CD4-positive, alpha-beta T cell (primary cell): Measurements from ENCODE around the gene C3orf33. TPM values are rescaled to one million over a fixed set of nuclear protein-coding genes. Genes with fewer than 3 reads are reported as not detected.
"Not testable (repeated sequence)": the region's sequence is repeated elsewhere in the genome, so short reads cannot be mapped to it uniquely, and the experiment has no call there.

Experiments used
- ATAC-seq: fragments of 200-7000 bp; cut with Tn5 transposase; one replicate; pipeline ENCODE4 v1.10.0; 2022; ENCODE audit warnings: mild to moderate bottlenecking; ENCODE audit not compliant: poor library complexity
- CTCF ChIA-PET: fragments of 350-600 bp; sonication (Branson Sonifier 250); formaldehyde crosslinking; loops from one replicate; lab custom pipeline; 2021; ENCODE audit warnings: antibody characterized with exemption, inconsistent platforms; lab: Charles Lee
- POLR2A ChIA-PET: fragments of 350-600 bp; sonication (Branson Sonifier 250); formaldehyde crosslinking; loops from one replicate; lab custom pipeline; 2021; ENCODE audit warnings: antibody characterized with exemption, inconsistent platforms; lab: Charles Lee
- DNase-seq, 14 experiments: peaks; one replicate each; pipeline ENCODE4 v3.0.0-alpha.2; 2013 to 2020; ENCODE audit warnings: mixed read lengths in 2 of 14
- H3K27ac ChIP-seq, 2 donors: one replicate each; pipeline versions ENCODE4 v1.5.1 to v1.7.0; 2013; ENCODE audit warnings: low read length in 2 of 2, low read depth in 1 of 2, mild to moderate bottlenecking in 1 of 2
- H3K27me3 ChIP-seq, 2 experiments: 1 replicate in 1 of 2; 2 replicates in 1 of 2; pipeline versions ENCODE4 v1.6.1 to v1.7.0; 2013; ENCODE audit warnings: low read length in 2 of 2, control low read depth in 1 of 2, mild to moderate bottlenecking in 1 of 2, moderate library complexity in 1 of 2; ENCODE audit not compliant: insufficient read depth in 2 of 2, control insufficient read depth in 1 of 2
- H3K36me3 ChIP-seq: one replicate; pipeline ENCODE4 v1.6.1; 2013; ENCODE audit warnings: low read length, control low read depth; ENCODE audit not compliant: insufficient read depth
- H3K4me1 ChIP-seq: one replicate; pipeline ENCODE4 v1.6.1; 2013; ENCODE audit warnings: low read length, control low read depth; ENCODE audit not compliant: insufficient read depth
- H3K4me3 ChIP-seq: one replicate; pipeline ENCODE4 v1.5.1; 2013; ENCODE audit warnings: mild to moderate bottlenecking, low read length, moderate library complexity
- H3K9me3 ChIP-seq, 2 experiments: 1 replicate in 1 of 2; 2 replicates in 1 of 2; pipeline versions ENCODE4 v1.6.1 to v1.7.0; 2013; ENCODE audit warnings: low read length in 2 of 2, mild to moderate bottlenecking in 2 of 2, control low read depth in 1 of 2, moderate library complexity in 1 of 2; ENCODE audit not compliant: control insufficient read depth in 1 of 2, insufficient read depth in 1 of 2
- H3K27ac Mint-ChIP-seq: one replicate; pipeline ENCODE4 v1.8.0; 2020; ENCODE audit warnings: mixed read lengths
- H3K27me3 Mint-ChIP-seq: one replicate; pipeline ENCODE4 v1.8.0; 2021; ENCODE audit warnings: mixed read lengths
- H3K36me3 Mint-ChIP-seq: one replicate; pipeline ENCODE4 v1.8.0; 2021; ENCODE audit warnings: low read depth, mixed read lengths
- H3K4me1 Mint-ChIP-seq: one replicate; pipeline ENCODE4 v1.8.0; 2021; ENCODE audit warnings: low read depth, mixed read lengths
- H3K4me3 Mint-ChIP-seq: one replicate; pipeline ENCODE4 v1.8.0; 2020; ENCODE audit warnings: mild to moderate bottlenecking, mixed read lengths
- H3K9me3 Mint-ChIP-seq: one replicate; pipeline ENCODE4 v1.8.0; 2020; ENCODE audit warnings: mixed read lengths
- intact Hi-C, 2 experiments: fragments of 100-400 bp; cut with DNase I in 1 of 2; cut with micrococcal nuclease in 1 of 2; formaldehyde crosslinking; loops; one replicate each; pipeline versions ENCODE4 v1.15.1 to v1.9.0; 2023 to 2025; cut with DNase I, micrococcal nuclease
- total RNA-seq, 174 experiments: library from RNA in 2 of 174; stranded (reverse) in 2 of 174; gene quantifications; one replicate each; pipeline ENCODE4 v1.2.3 and lab custom pipeline; 2021 to 2026
- TF ChIP-seq, protein P1 (sequence below): fragments of 200-600 bp; IDR thresholded peaks from one replicate; pipeline ENCODE4 v1.8.0; 2022; ENCODE audit warnings: antibody characterized with exemption, mild to moderate bottlenecking

The C3orf33 gene
- total RNA-seq, 2 experiments from 2014 or later, result 2.4 to 2.6 TPM

DNA sequence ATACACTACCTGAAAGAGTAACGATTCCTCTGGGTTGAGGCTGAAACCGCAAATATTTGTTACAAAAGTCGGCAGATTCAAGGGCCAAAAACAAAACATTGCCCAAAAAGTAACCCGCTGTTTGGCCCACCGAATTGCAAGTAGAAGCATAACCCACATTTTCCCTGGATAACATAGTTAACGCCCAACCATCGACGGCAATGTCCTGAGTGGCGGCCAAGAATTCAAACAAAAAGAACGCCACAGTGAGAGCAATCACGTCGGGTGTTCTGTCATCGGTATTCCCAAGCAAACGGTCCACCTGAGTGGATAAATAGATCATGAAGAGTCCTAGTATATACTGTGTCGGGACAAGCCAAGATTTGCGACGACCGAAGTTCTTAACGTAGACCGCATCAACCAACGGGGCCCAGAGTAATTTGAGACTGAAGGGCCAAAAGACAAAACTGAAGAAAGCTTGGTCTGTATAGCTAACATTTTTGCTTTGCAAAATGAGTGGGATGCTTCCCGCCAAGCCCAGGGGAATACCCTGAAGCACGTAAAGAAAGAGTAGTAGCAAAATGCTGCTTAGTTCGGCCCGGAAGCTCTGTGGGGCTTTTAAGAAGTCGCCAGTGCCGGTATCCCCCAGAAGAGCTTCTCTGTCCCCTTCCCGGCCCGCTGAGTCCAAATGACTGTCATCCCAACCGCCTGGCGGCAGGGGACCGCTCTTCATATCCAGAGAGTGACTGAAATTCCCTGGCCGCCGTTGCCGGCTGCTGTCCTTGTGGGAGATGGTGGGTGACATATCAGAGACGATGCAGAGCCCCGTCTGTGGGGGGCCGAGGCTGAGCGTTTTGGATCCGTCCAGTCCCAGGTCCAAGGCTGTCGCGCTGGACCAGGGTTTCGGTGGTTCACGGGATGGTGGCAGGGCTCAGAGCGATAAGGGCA, 47.4 kb upstream of the C3orf33 start:
- ATAC-seq (no peak), DNase-seq (peak in 9 of 14 experiments; percentile 5 to 54 (median 22))
- Histone ChIP-seq H3K27me3 (no peaks in the 10 kb centered on the region), H3K4me3 (peak overlapping the region; percentile 93), H3K36me3 (peaks cover 4% of the 10 kb centered on the region), H3K4me1 (peaks cover 59% of the 10 kb centered on the region), H3K9me3 (peaks cover 0 to 6% of the 10 kb centered on the region in 2 experiments), H3K27ac (peak overlapping the region; percentile 74 to 90)
- ChIA-PET CTCF (interaction anchor here (0.8 to 2.6 kb wide), 3 partner anchors 12 to 47 kb away, joined by 4 to 20 read pairs (median 11); partner anchors contain the start of genes C3orf33 and GMPS), POLR2A (interaction anchor here (0.6 to 6.6 kb wide), 9 partner anchors 11 to 1307 kb away, joined by 3 to 75 read pairs (median 4); partner anchors contain the start of genes C3orf33 and GMPS)
- H3K4me1 Mint-ChIP-seq, result peaks cover 53% of the 10 kb centered on the region
- peak overlapping the region; percentile 97 for H3K4me3 Mint-ChIP-seq
- intact Hi-C loops, result loop anchor here (1.0 to 5.0 kb wide), 5 partner anchors 17 to 1531 kb away; partner anchors contain the start of genes C3orf33 (in 2 of the 2), DHX36 (in 2 of the 2) and GMPS (in 2 of the 2)
- peaks cover 2% of the 10 kb centered on the region for H3K9me3 Mint-ChIP-seq
- H3K27me3 Mint-ChIP-seq, result no peaks in the 10 kb centered on the region
- H3K27ac Mint-ChIP-seq, result peak overlapping the region; percentile 98
- peaks cover 47% of the 10 kb centered on the region for H3K36me3 Mint-ChIP-seq
- TF ChIP-seq, protein P1, sequence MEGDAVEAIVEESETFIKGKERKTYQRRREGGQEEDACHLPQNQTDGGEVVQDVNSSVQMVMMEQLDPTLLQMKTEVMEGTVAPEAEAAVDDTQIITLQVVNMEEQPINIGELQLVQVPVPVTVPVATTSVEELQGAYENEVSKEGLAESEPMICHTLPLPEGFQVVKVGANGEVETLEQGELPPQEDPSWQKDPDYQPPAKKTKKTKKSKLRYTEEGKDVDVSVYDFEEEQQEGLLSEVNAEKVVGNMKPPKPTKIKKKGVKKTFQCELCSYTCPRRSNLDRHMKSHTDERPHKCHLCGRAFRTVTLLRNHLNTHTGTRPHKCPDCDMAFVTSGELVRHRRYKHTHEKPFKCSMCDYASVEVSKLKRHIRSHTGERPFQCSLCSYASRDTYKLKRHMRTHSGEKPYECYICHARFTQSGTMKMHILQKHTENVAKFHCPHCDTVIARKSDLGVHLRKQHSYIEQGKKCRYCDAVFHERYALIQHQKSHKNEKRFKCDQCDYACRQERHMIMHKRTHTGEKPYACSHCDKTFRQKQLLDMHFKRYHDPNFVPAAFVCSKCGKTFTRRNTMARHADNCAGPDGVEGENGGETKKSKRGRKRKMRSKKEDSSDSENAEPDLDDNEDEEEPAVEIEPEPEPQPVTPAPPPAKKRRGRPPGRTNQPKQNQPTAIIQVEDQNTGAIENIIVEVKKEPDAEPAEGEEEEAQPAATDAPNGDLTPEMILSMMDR, result peak; percentile 18

DNA sequence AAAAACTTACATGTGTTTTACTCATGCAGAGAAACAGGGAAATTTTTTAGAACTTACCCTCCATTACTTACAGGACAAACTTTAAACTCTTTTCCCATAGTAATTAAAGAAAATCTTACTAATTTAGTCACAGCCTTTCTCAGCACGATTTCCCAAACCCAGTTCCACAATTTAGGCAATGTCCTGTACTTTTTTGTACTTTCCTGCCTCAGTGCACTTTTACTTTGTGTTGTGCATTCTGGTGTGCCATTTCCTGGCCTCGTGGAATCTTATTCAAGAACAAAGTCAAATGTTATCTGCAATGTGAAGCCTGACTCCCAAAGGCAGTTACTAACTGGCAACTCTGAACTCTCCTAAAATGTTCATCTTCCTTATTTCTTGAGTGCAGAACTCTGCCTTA, 46.3 kb upstream of the C3orf33 start:
- CTCF ChIA-PET, result interaction anchor here (2.4 to 2.6 kb wide), 2 partner anchors 18 to 46 kb away, joined by 11 to 20 read pairs; partner anchors contain the start of genes C3orf33 and GMPS

DNA sequence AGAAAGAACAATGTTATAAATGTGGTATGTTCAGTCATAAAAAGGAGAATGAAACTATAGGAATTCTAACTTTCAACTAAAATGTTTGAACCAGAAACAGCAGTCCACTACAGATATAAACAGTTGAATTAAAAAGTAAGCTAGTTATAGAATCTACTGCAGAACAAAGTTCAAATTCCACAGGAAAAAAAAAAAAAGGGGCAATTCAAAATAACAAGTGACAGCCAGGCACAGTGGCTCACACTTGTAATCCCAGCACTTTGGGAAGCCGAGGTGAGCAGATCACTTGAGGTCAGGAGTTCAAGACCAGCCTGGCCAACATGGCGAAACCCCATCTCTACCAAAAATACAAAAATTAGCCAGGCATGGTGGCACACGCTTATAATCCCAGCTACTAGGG, 43.3 kb upstream of the C3orf33 start:
- H3K27me3 Mint-ChIP-seq, DNase-seq, H3K27me3 ChIP-seq, ATAC-seq, intact Hi-C loops, H3K27ac ChIP-seq, H3K9me3 Mint-ChIP-seq, H3K9me3 ChIP-seq, H3K36me3 ChIP-seq, H3K4me3 ChIP-seq: not testable (repeated sequence)
- H3K4me3 Mint-ChIP-seq, result peak overlapping the region; percentile 66
- peak overlapping the region; percentile 20 for H3K27ac Mint-ChIP-seq
- POLR2A ChIA-PET, result interaction anchor here (6.6 kb wide), 1 partner anchor 22 kb away, joined by 75 read pairs; the partner anchor contains the start of gene GMPS
- H3K4me1 Mint-ChIP-seq, result peaks cover 71% of the 10 kb centered on the region
- peaks cover 68% of the 10 kb centered on the region for H3K36me3 Mint-ChIP-seq
- peaks cover 72% of the 10 kb centered on the region for H3K4me1 ChIP-seq
- CTCF ChIA-PET, result interaction anchor here (1.0 kb wide), 1 partner anchor 43 kb away, joined by 5 read pairs; the partner anchor contains the start of gene C3orf33

More for the DNA sequence above, 46.3 kb upstream of the C3orf33 start:
- Mint-ChIP-seq H3K4me3 (peak overlapping the region; percentile 97), H3K36me3 (peaks cover 55% of the 10 kb centered on the region), H3K4me1 (peaks cover 62% of the 10 kb centered on the region), H3K27ac (peak overlapping the region; percentile 98), H3K9me3 (peaks cover 2% of the 10 kb centered on the region), H3K27me3 (no peaks in the 10 kb centered on the region)
- peaks cover 10% of the 10 kb centered on the region for H3K36me3 ChIP-seq
- no peaks in the 10 kb centered on the region for H3K27me3 ChIP-seq
- DNase-seq, result no peak
- peaks cover 0 to 6% of the 10 kb centered on the region in 2 experiments for H3K9me3 ChIP-seq
- peak overlapping the region; percentile 93 for H3K4me3 ChIP-seq
- no peak for ATAC-seq
- no peak overlapping the region for H3K27ac ChIP-seq
- POLR2A ChIA-PET, result interaction anchor here (0.6 to 6.6 kb wide), 6 partner anchors 10 to 1308 kb away, joined by 3 to 75 read pairs (median 8); partner anchors contain the start of genes C3orf33 and GMPS
- TF ChIP-seq, protein P1, result no peak
- intact Hi-C loops, result loop anchor here in 1 of 2 experiments (5.0 kb wide), 2 partner anchors 1320 to 1530 kb away; partner anchors contain the start of gene DHX36
- peaks cover 67% of the 10 kb centered on the region for H3K4me1 ChIP-seq
